T-cell (primary cell): ENCODE results near the gene SMIM29. TPM values are rescaled to one million over a fixed set of nuclear protein-coding genes. Genes with fewer than 3 reads are reported as not detected.

Experiments used
- ATAC-seq, 4 experiments: fragments of 200-7000 bp in 3 of 4; fragments of 150-1000 bp in 1 of 4; cut with Tn5 transposase; replicated peaks in 1 of 4; 1 replicate in 3 of 4; 2 replicates in 1 of 4; pipeline ENCODE4 v1.10.0; 2021; ENCODE audit warnings: moderate library complexity in 3 of 4, mild to moderate bottlenecking in 2 of 4, moderate number of reproducible peaks in 1 of 4
- CTCF ChIA-PET, 2 donors: fragments of 300-600 bp; sonication (Branson Sonifier 250); formaldehyde crosslinking; loops; one replicate each; lab custom pipeline; 2022; ENCODE audit warnings: antibody characterized with exemption in 2 of 2; lab: Charles Lee
- POLR2A ChIA-PET, 2 donors: fragments of 300-600 bp; sonication (Branson Sonifier 250); formaldehyde crosslinking; loops; one replicate each; lab custom pipeline; 2022; ENCODE audit warnings: antibody characterized with exemption in 2 of 2; lab: Charles Lee
- DNase-seq, 35 experiments: peaks; one replicate each; pipeline versions ENCODE4 v3.0.0 to v3.0.0-alpha.2; 2013 to 2023
- H3K27ac ChIP-seq: one replicate; pipeline ENCODE4 v1.5.1; 2013; ENCODE audit warnings: low read length
- H3K27me3 ChIP-seq, 2 experiments: replicated peaks in 1 of 2; 1 replicate in 1 of 2; 2 replicates in 1 of 2; pipeline versions ENCODE4 v1.6.1 to v1.7.0; 2013; ENCODE audit warnings: low read length in 1 of 2, mixed read lengths in 1 of 2; ENCODE audit not compliant: control insufficient read depth in 2 of 2, insufficient read depth in 2 of 2; ENCODE audit errors: extremely low read depth in 1 of 2
- H3K36me3 ChIP-seq, 2 donors: 1 replicate in 1 of 2; 2 replicates in 1 of 2; pipeline versions ENCODE4 v1.6.1 to v1.7.0; 2013; ENCODE audit warnings: low read length in 1 of 2; ENCODE audit not compliant: control insufficient read depth in 2 of 2, insufficient read depth in 1 of 2; ENCODE audit errors: extremely low read depth in 1 of 2
- H3K4me1 ChIP-seq, 2 experiments: 1 replicate in 1 of 2; 2 replicates in 1 of 2; pipeline versions ENCODE4 v1.6.1 to v1.7.0; 2013; ENCODE audit warnings: low read length in 2 of 2, mixed read lengths in 1 of 2; ENCODE audit not compliant: insufficient read depth in 2 of 2, control insufficient read depth in 1 of 2; ENCODE audit errors: extremely low read depth in 1 of 2
- H3K4me3 ChIP-seq, 2 donors: 1 replicate in 1 of 2; 2 replicates in 1 of 2; pipeline versions ENCODE4 v1.5.1 to v1.7.0; 2013; ENCODE audit warnings: mild to moderate bottlenecking in 2 of 2, low read length in 1 of 2, moderate library complexity in 1 of 2; ENCODE audit not compliant: control insufficient read depth in 1 of 2; ENCODE audit errors: extremely low read depth in 1 of 2
- H3K9me3 ChIP-seq: 2 replicates; pipeline ENCODE4 v1.7.0; 2013
- H3K27ac Mint-ChIP-seq, 2 donors: one replicate each; pipeline ENCODE4 v1.8.0; 2020 to 2021; ENCODE audit warnings: mild to moderate bottlenecking in 2 of 2, mixed read lengths in 2 of 2
- H3K27me3 Mint-ChIP-seq, 2 donors: one replicate each; pipeline ENCODE4 v1.8.0; 2021 to 2022; ENCODE audit warnings: mixed read lengths in 2 of 2
- H3K36me3 Mint-ChIP-seq: one replicate; pipeline ENCODE4 v1.8.0; 2021; ENCODE audit warnings: mixed read lengths
- H3K4me1 Mint-ChIP-seq, 3 donors: one replicate each; pipeline ENCODE4 v1.8.0; 2020 to 2022; ENCODE audit warnings: mixed read lengths in 3 of 3, mild to moderate bottlenecking in 1 of 3
- H3K4me3 Mint-ChIP-seq, 3 donors: one replicate each; pipeline ENCODE4 v1.8.0; 2020 to 2022; ENCODE audit warnings: mild to moderate bottlenecking in 3 of 3, mixed read lengths in 3 of 3, moderate library complexity in 3 of 3
- H3K9me3 Mint-ChIP-seq, 3 donors: one replicate each; pipeline ENCODE4 v1.8.0; 2020 to 2022; ENCODE audit warnings: mixed read lengths in 3 of 3
- WGBS: methylation state at CpG from one replicate; pipeline ENCODE4 v1.1.5; 2013; ENCODE audit warnings: missing lambda C conversion rate; ENCODE audit not compliant: insufficient coverage; 5-methylcytosine and 5-hydroxymethylcytosine counted together
- total RNA-seq, 35 experiments: library from RNA in 6 of 35; stranded (reverse) in 6 of 35; fragments of 120-200 nt in 1 of 35; gene quantifications; one replicate each; pipeline versions ENCODE4 v1.2.1 to v1.2.4 and lab custom pipeline; 2013 to 2026

SMIM29 gene
- total RNA-seq, 5 donors from 2014 or later (not counting 1 experiment from before 2014, with no cell fraction given) = 16.4 to 33.8 (median 30.5) TPM

GRCh38 chr6:34284563-34285447 is 36.0 kb upstream of the SMIM29 start:
- H3K27me3 ChIP-seq = no peaks in the 10 kb centered on the region
- DNase-seq (peak in 2 of 35 experiments; percentile 9 to 23), ATAC-seq (peak in 1 of 4 experiments; percentile 72)
- no peaks in the 10 kb centered on the region for H3K9me3 Mint-ChIP-seq
- H3K27me3 Mint-ChIP-seq = no peaks in the 10 kb centered on the region
- CTCF ChIA-PET = interaction anchor here in 1 of 2 donors (0.7 kb wide), 1 partner anchor 922 kb away, joined by 3 read pairs; no protein-coding TSS in a partner anchor
- peak overlapping the region; percentile 34 to 50 for H3K27ac Mint-ChIP-seq
- no peak overlapping the region for H3K4me3 ChIP-seq
- WGBS = no CpG with 5 or more reads among the region's 4 CpGs
- H3K4me3 Mint-ChIP-seq = no peak overlapping the region
- no peak overlapping the region for H3K27ac ChIP-seq
- peaks cover 58% of the 10 kb centered on the region for H3K36me3 Mint-ChIP-seq
- POLR2A ChIA-PET = no interaction called here
- peaks cover 3 to 12% of the 10 kb centered on the region in 2 experiments for H3K4me1 ChIP-seq
- H3K36me3 ChIP-seq = peaks cover 3 to 39% of the 10 kb centered on the region in 2 donors
- no peaks in the 10 kb centered on the region for H3K9me3 ChIP-seq
- H3K4me1 Mint-ChIP-seq = peaks cover 18 to 25% (median 23%) of the 10 kb centered on the region in 3 donors

- 100% methylated on average over 2 of the region's 6 CpGs for WGBS
- H3K4me1 Mint-ChIP-seq = peaks cover 8 to 22% (median 18%) of the 10 kb centered on the region in 3 donors
- ChIA-PET POLR2A (no interaction called here), CTCF (no interaction called here)
- no peaks in the 10 kb centered on the region for H3K9me3 Mint-ChIP-seq
- Histone ChIP-seq H3K4me1 (peaks cover 0 to 4% of the 10 kb centered on the region in 2 experiments), H3K9me3 (no peaks in the 10 kb centered on the region), H3K27me3 (no peaks in the 10 kb centered on the region), H3K36me3 (peaks cover 4 to 31% of the 10 kb centered on the region in 2 donors), H3K27ac (no peak overlapping the region), H3K4me3 (no peak overlapping the region)
- no peak overlapping the region for H3K4me3 Mint-ChIP-seq
- no peak for ATAC-seq
- H3K36me3 Mint-ChIP-seq = peaks cover 61% of the 10 kb centered on the region
- H3K27ac Mint-ChIP-seq = no peak overlapping the region
- DNase-seq = no peak
- H3K27me3 Mint-ChIP-seq = no peaks in the 10 kb centered on the region
These were observed 33.0 kb upstream of the SMIM29 start for GRCh38 chr6:34281702-34282334.

- no peak for ATAC-seq
- Histone ChIP-seq H3K4me3 (no peak overlapping the region), H3K27ac (no peak overlapping the region), H3K36me3 (peaks cover 4 to 24% of the 10 kb centered on the region in 2 donors), H3K9me3 (no peaks in the 10 kb centered on the region), H3K27me3 (no peaks in the 10 kb centered on the region), H3K4me1 (peaks cover 0 to 4% of the 10 kb centered on the region in 2 experiments)
- POLR2A ChIA-PET = interaction anchor here in 1 of 2 donors (0.5 kb wide), 1 partner anchor 59 kb away, joined by 3 read pairs; no protein-coding TSS in a partner anchor
- H3K4me1 Mint-ChIP-seq = peaks cover 5 to 20% (median 16%) of the 10 kb centered on the region in 3 donors
- no peaks in the 10 kb centered on the region for H3K9me3 Mint-ChIP-seq
- CTCF ChIA-PET = interaction anchor here in 1 of 2 donors (0.6 kb wide), 1 partner anchor 373 kb away, joined by 3 read pairs; no protein-coding TSS in a partner anchor
- no peak overlapping the region for H3K27ac Mint-ChIP-seq
- peaks cover 55% of the 10 kb centered on the region for H3K36me3 Mint-ChIP-seq
- no peak for DNase-seq
- WGBS = 97% methylated on average over 4 of the region's 4 CpGs
- H3K4me3 Mint-ChIP-seq = no peak overlapping the region
- H3K27me3 Mint-ChIP-seq = no peaks in the 10 kb centered on the region
These were observed 31.4 kb upstream of the SMIM29 start for GRCh38 chr6:34280216-34280615.

- no peak overlapping the region for H3K4me3 ChIP-seq
- no peaks in the 10 kb centered on the region for H3K27me3 Mint-ChIP-seq
- 96% methylated on average over 4 of the region's 5 CpGs for WGBS
- CTCF ChIA-PET = no interaction called here
- DNase-seq = no peak
- peaks cover 41% of the 10 kb centered on the region for H3K36me3 Mint-ChIP-seq
- H3K4me3 Mint-ChIP-seq = no peak overlapping the region
- POLR2A ChIA-PET = no interaction called here
- peaks cover 0 to 10% (median 9%) of the 10 kb centered on the region in 3 donors for H3K4me1 Mint-ChIP-seq
- H3K9me3 Mint-ChIP-seq = no peaks in the 10 kb centered on the region
- H3K36me3 ChIP-seq = peaks cover 4 to 13% of the 10 kb centered on the region in 2 donors
- H3K27ac Mint-ChIP-seq = no peak overlapping the region
- ATAC-seq = no peak
- H3K27ac ChIP-seq = no peak overlapping the region
- H3K4me1 ChIP-seq = no peaks in the 10 kb centered on the region
- H3K27me3 ChIP-seq = no peaks in the 10 kb centered on the region
- H3K9me3 ChIP-seq = no peaks in the 10 kb centered on the region
These were observed 30.0 kb upstream of the SMIM29 start for GRCh38 chr6:34278833-34279232.

GRCh38 chr6:34277763-34278112 is 28.9 kb upstream of the SMIM29 start:
- H3K9me3 ChIP-seq = no peaks in the 10 kb centered on the region
- Mint-ChIP-seq H3K27ac (no peak overlapping the region), H3K9me3 (no peaks in the 10 kb centered on the region), H3K36me3 (peaks cover 38% of the 10 kb centered on the region), H3K27me3 (no peaks in the 10 kb centered on the region), H3K4me3 (no peak overlapping the region), H3K4me1 (peaks cover 0 to 10% (median 9%) of the 10 kb centered on the region in 3 donors)
- ATAC-seq (no peak), DNase-seq (no peak)
- ChIA-PET POLR2A (no interaction called here), CTCF (no interaction called here)
- no peak overlapping the region for H3K4me3 ChIP-seq
- H3K27me3 ChIP-seq = no peaks in the 10 kb centered on the region
- no peak overlapping the region for H3K27ac ChIP-seq
- H3K36me3 ChIP-seq = peaks cover 4 to 9% of the 10 kb centered on the region in 2 donors
- 100% methylated on average over 1 of the region's 4 CpGs for WGBS
- H3K4me1 ChIP-seq = no peaks in the 10 kb centered on the region

GRCh38 chr6:34276881-34277762 is 28.3 kb upstream of the SMIM29 start:
- Histone ChIP-seq H3K27ac (no peak overlapping the region), H3K36me3 (peaks cover 4 to 8% of the 10 kb centered on the region in 2 donors), H3K4me3 (no peak overlapping the region), H3K9me3 (no peaks in the 10 kb centered on the region), H3K4me1 (no peaks in the 10 kb centered on the region), H3K27me3 (no peaks in the 10 kb centered on the region)
- CTCF ChIA-PET = no interaction called here
- peaks cover 35% of the 10 kb centered on the region for H3K36me3 Mint-ChIP-seq
- H3K27ac Mint-ChIP-seq = peak overlapping the region in 1 of 2 donors; percentile 29
- H3K9me3 Mint-ChIP-seq = no peaks in the 10 kb centered on the region
- DNase-seq (no peak), ATAC-seq (no peak)
- WGBS = 96% methylated on average over 6 of the region's 10 CpGs
- no peak overlapping the region for H3K4me3 Mint-ChIP-seq
- H3K27me3 Mint-ChIP-seq = no peaks in the 10 kb centered on the region
- peaks cover 0 to 10% (median 9%) of the 10 kb centered on the region in 3 donors for H3K4me1 Mint-ChIP-seq
- POLR2A ChIA-PET = no interaction called here
